ENCODE measurements around the gene EPN2.
"Not testable (repeated sequence)": the region's sequence is repeated elsewhere in the genome, so short reads cannot be mapped to it uniquely, and the experiment has no call there.

- not testable (repeated sequence) for TF ChIP-seq CTCF (conservative IDR thresholded peaks at IDR 0.05 in 1 of 2, IDR thresholded peaks at IDR 0.05 in 1 of 2; ENCODE audit: low read depth in 1 of 2, low read length in 2 of 2); EZH2 (IDR thresholded peaks at IDR 0.05; ENCODE audit: low read length, missing control alignments)
Measured at GRCh38 chr17:19220195-19220594, 17.0 kb upstream of the EPN2 start.
